T-helper 1 cell (primary cell): ENCODE results near the gene KCNQ5.
A peak's percentile ranks its signal among the peaks of the same experiment; 100 is the strongest.
"Not testable (repeated sequence)": the region's sequence is repeated elsewhere in the genome, so short reads cannot be mapped to it uniquely, and the experiment has no call there.

Experiments used
- DNase-seq, 5 donors: peaks; one replicate each; pipeline ENCODE4 v3.0.0-alpha.2; 2012 to 2020

Gene KCNQ5

GRCh38 chr6:73151732-73152131 is 529.9 kb downstream of the KCNQ5 start:
- no peak for DNase-seq

- DNase-seq: no peak
Observed at GRCh38 chr6:73152556-73152955, 530.7 kb downstream of the KCNQ5 start.

- no peak for DNase-seq
Observed at GRCh38 chr6:73152966-73153757, 531.3 kb downstream of the KCNQ5 start.

- no peak for DNase-seq
Observed at GRCh38 chr6:73156793-73157767, 535.2 kb downstream of the KCNQ5 start.

GRCh38 chr6:73157870-73158269 is 536.0 kb downstream of the KCNQ5 start:
- no peak for DNase-seq

GRCh38 chr6:73169111-73169510 is 547.2 kb downstream of the KCNQ5 start:
- no peak for DNase-seq

GRCh38 chr6:73169633-73170032 is 547.8 kb downstream of the KCNQ5 start:
- DNase-seq: no peak

GRCh38 chr6:73174646-73175045 is 552.8 kb downstream of the KCNQ5 start:
- no peak for DNase-seq

- DNase-seq: no peak
Observed at GRCh38 chr6:73176057-73176456, 554.2 kb downstream of the KCNQ5 start.

- no peak for DNase-seq
Observed at GRCh38 chr6:73177221-73177944, 555.5 kb downstream of the KCNQ5 start.

- DNase-seq: no peak
Observed at GRCh38 chr6:73180076-73180738, 558.3 kb downstream of the KCNQ5 start.

- peak in 1 of 5 donors; percentile 34 for DNase-seq
Observed at GRCh38 chr6:73180763-73181619, 559.1 kb downstream of the KCNQ5 start.

GRCh38 chr6:73182021-73182607 is 560.2 kb downstream of the KCNQ5 start:
- DNase-seq: no peak

GRCh38 chr6:73193302-73193701 is 571.4 kb downstream of the KCNQ5 start:
- not testable (repeated sequence) for DNase-seq

- no peak for DNase-seq
Observed at GRCh38 chr6:73194744-73195143, 572.9 kb downstream of the KCNQ5 start.

- DNase-seq: no peak
Observed at GRCh38 chr6:73200247-73200646, 578.4 kb downstream of the KCNQ5 start.

GRCh38 chr6:73200735-73201134 is 578.9 kb downstream of the KCNQ5 start:
- DNase-seq: no peak

- DNase-seq: no peak
Observed at GRCh38 chr6:73203098-73203497, 581.2 kb downstream of the KCNQ5 start.

- no peak for DNase-seq
Observed at GRCh38 chr6:73204252-73204651, 582.4 kb downstream of the KCNQ5 start.

GRCh38 chr6:73207221-73207837 is 585.5 kb downstream of the KCNQ5 start:
- no peak for DNase-seq

GRCh38 chr6:73209117-73209516 is 587.3 kb downstream of the KCNQ5 start:
- no peak for DNase-seq
